HG03432 (cell line): ENCODE measurements around the gene RBCK1.

Experiments
- ATAC-seq: cut with Tn5 transposase; IDR thresholded peaks from one replicate; pipeline ENCODE4 v1.9.1; 2021; ENCODE audit warnings: mild to moderate bottlenecking, moderate library complexity; ENCODE audit not compliant: unreplicated experiment

The RBCK1 gene

GRCh38 chr20:397432-398237 lies 10.5 kb upstream of the RBCK1 start:
- no peak for ATAC-seq

DNA sequence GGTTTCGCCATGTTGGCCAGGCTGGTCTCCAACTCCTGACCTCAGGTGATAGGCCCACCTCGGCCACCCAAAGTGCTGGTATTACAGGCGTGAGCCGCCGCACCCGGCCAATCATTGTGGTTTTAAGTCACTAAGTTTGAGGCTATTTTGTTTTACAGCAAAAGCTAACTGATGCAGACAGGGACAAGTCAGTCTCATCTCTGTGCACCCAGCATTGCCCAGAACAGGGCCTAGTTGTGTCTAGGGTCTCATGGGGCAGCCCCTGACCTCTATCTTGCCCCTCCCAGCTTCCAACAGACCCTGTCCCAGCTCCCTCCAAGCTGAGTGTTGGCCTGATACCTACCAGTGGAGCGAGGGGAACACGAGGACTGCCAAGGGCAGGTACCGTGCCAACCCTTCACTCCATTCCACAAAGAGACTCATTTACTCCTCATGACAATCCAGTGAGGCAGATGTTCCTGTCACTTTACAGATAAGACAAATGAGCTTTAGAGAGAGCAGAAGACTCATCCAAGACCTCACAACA lies 8.9 kb upstream of the RBCK1 start:
- no peak for ATAC-seq

DNA sequence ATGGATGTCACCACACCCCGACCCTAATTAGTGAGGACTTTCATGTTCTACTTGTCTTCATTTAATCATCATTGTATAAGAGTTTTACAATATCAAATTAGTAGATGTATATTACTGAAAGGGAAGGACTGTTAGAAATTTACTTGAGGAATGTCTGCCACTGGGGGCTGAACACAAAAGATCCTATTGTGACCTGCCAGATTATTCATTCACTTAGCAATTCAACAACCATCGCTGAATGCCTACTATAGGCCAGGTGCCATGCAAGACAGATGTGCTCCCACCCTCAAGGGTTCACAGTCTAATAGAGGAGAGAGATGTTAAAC lies 8.0 kb upstream of the RBCK1 start:
- no peak for ATAC-seq

DNA sequence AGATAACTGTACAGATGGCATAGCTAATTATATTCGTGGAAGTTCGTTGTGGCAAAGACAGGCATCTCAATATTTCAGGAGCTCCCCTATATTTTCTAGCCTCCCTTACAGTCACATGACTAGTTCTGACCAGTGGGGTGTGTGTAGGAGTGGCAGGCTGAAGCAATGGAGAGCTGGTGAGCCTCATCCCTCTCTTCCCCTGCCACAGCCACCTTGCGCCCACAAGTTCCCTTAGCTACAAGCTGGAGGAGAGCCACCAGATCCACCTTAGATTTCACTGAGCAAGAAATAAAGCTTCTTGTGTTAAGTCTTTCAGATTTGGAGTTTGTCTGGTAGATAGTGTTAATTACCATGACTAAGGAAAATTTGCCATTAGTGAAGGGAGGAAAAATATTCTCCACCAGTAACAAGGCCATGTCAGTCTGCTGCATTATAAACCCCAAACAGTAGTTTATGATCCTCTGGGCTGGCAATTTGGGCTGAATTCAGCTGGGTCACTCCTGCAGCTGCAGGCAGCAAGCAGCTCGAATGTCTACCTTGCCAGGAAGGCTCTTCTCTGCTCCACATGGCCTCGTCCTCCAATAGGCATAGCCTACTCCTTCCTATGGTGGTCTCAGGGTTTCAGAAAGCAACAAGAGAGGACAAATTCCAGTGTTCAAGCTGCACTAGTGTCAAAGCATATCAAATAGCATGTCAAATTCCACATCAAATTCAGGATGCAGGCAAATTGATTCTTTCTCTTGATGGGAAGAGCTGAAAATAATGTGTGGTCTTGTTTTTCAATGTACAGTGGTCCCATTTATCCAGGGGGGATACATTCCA lies 7.4 kb upstream of the RBCK1 start:
- ATAC-seq: no peak

- no peak for ATAC-seq
Observed at GRCh38 chr20:401682-402495, 6.2 kb upstream of the RBCK1 start.

DNA sequence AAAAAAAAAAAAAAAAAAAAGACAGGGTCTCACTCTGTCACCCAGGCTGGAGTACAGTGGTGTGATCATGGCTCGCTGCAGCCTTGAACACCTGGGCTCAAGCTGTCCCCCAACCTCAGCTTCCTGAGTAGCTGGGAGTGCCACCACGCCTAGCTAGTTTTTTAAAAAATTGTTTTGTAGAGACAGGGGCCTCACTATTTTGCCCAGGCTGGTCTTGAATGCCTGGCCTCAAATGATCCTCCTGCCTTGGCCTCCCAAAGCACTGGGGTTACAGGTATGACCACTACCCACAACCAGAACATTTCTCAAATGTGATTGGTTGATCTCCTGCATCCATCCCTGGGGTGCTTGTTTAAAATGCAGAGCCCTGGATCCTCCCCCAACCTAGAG lies 5.6 kb upstream of the RBCK1 start:
- ATAC-seq: no peak

DNA sequence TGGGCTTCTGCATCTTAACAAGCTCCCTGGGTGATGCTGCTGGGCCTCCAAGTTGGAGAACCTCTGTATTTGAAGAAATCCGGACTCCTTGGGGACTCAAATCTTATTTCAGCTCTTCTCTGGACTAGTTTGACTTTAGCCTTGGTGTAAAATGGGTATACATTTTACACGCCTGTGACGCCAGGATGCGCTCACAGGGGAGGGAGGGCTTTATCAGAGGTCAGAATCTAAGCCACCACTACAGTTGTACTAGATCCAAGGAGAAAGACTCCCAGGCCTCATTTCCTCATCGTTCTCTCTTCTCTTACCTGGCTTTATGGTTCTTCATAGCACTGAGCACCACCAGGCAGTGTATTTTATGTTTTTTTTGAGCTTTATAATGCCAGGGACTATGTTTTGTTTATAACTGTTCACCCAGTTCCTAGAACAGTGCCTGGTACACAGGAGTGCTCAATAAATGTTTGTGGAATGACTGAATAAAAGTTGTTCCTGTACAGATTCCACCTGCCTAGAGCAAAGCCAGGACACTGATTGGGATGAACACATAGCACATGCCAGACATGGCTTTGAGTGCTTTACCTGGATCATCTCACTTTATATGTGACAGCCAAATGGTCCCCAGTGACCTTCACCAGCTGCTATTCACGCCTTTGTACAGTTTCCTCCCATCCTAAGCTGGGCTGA lies 5.1 kb upstream of the RBCK1 start:
- no peak for ATAC-seq

DNA sequence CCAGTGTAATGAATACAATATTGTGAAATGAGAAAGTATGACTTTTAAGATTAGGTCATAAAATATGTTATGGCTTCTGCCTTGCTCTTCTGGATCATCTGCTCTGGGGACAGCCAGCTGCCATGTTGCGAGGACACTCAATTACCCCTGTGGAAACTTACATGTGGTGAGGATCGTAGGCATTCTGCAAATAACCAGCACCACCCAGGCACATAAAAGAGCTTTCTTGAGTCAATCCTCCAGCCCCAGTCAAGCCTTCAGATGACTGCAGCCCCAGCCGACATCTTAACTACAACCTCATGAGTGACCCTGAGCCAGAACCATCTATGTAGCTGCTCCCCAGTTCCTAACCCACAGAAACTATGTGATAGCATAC lies 4.5 kb upstream of the RBCK1 start:
- ATAC-seq: no peak

DNA sequence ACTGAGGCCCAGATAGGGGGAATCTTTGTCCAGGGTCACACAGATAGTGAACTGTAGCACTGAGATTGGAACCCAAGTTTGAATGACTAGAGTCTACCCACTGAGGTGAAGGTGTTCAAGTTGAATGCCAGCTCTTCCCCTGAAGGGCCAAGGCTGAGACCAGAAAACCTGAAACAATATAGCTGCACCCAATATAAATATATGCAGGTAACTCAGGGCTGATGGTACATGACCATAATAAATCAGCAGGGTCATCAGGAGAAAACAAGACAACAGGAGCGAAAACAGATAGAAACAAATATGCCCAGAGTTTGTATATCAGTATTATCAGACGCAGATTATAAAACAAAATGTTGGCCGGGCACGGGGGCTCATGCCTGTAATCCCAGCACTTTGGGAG lies 4.0 kb upstream of the RBCK1 start:
- ATAC-seq: no peak

GRCh38 chr20:406200-407132 lies 1.6 kb upstream of the RBCK1 start:
- ATAC-seq: no peak

- peak; percentile 68 for ATAC-seq
Observed at GRCh38 chr20:407133-407952, 756 bp upstream of the RBCK1 start.

DNA sequence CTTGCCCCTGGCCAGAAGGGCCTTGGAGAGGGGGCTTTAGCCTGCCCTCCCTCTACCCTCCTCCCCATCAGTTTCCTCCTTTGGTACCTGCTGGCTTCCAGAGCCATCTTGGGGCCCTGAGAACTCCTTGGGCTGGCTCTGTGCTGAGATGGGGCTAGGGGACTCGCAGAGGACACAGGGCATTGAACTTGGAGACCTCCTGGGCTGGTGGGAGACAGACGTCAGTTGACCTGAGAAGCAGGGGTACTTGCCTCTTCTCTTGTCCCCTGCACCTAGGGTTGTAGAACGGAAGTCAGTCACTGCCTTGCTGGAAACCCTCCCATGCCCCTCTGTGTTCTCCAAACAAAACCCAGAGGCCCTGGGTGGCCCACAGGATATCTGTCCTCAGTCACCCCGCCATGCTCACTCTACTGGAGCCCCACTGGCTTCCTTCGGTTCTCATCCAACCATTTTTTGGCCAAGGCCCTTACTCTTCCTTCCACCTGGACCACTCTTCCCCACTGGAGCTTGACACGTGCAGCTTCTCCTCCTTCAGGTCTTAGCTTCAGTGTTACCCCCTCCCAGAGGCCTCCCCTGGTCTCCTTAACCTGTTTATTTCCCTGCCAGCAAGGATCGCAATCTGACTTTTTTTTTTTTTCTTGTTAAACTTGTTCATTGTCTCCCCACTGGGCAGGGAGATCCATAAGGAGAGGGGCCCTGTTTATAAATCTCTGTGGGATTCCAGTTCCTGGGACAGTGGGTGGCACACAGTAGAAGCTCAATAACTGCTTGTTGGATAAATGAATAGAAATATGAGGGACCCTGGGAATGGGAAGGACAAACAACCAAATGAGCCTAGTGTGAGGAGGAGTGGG lies 971 bp downstream of the RBCK1 start:
- peak; percentile 7 for ATAC-seq

- ATAC-seq: no peak
Observed at GRCh38 chr20:409697-410559, 1.8 kb downstream of the RBCK1 start.

DNA sequence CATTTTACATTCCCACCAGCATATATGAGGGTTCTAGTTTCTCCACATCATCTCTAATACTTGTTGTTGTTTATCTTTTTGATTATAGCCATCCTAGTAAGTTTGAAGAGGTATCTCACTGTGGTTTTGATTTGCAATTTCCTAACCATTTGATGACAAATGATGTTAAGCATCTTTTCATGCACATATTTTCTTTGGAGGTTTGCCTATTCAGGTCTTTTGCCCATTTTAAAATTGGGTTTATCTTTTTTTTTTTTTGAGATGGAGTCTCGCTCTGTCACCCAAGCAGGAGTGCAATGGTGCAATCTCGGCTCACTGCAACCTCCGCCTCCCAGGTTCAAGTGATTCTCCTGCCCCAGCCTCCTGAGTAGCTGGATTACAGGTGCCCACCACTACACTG lies 4.0 kb downstream of the RBCK1 start:
- ATAC-seq: no peak

DNA sequence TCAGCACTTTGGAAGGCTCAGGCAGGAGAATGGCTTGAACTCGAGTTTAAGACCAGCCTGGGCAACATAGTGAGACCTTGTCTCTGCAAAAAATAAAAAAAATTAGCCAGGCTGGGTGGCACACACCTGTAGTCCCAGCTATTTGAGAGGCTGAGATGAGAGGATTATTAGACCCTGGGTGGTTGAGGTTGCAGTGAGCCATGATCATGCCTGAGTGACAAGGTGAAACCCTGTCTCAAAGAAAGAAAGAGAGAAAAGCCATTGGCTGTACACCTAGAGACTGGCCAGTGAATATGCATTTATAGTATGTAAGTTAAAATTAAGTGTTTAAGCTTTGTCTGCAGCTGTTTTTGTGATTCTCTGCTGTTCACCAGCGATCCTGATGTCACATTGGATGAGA lies 6.1 kb downstream of the RBCK1 start:
- ATAC-seq: no peak

GRCh38 chr20:415820-416322 lies 7.8 kb downstream of the RBCK1 start:
- ATAC-seq: no peak
